GM18873 (cell line): Measurements from ENCODE around the gene LARP1.
A peak's percentile ranks its signal among the peaks of the same experiment; 100 is the strongest.

Experiments used
- ATAC-seq: cut with Tn5 transposase; IDR thresholded peaks from one replicate; pipeline ENCODE4 v1.9.1; 2021; ENCODE audit warnings: mild to moderate bottlenecking, moderate library complexity, moderate number of reproducible peaks; ENCODE audit not compliant: unreplicated experiment, low FRiP score

LARP1 gene

GRCh38 chr5:154849791-154850201 is 94.6 kb downstream of the LARP1 start:
- no peak for ATAC-seq

- ATAC-seq = no peak
These were observed 95.3 kb downstream of the LARP1 start, which contains the start of gene FAXDC2 for GRCh38 chr5:154850255-154851062. Gene FAXDC2, minus strand, starts transcription at chr5:154850603. Its CDS starts 12,425 bp downstream, at chr5:154838178.

GRCh38 chr5:154851351-154851750 is 96.2 kb downstream of the LARP1 start:
- ATAC-seq = no peak

- peak; percentile 56 for ATAC-seq
These were observed 102.5 kb downstream of the LARP1 start for GRCh38 chr5:154857530-154858296.

- peak; percentile 66 for ATAC-seq
These were observed 103.3 kb downstream of the LARP1 start, which contains the start of gene CNOT8 for GRCh38 chr5:154858297-154858971. Gene CNOT8, plus strand, starts transcription at chr5:154858627. Its CDS starts 4,652 bp downstream, at chr5:154863279.

- ATAC-seq = no peak
These were observed 104.0 kb downstream of the LARP1 start for GRCh38 chr5:154858972-154859871.

GRCh38 chr5:154860123-154860522 is 104.9 kb downstream of the LARP1 start:
- ATAC-seq = no peak

GRCh38 chr5:154860765-154861164 is 105.6 kb downstream of the LARP1 start:
- ATAC-seq = no peak

GRCh38 chr5:154861946-154862345 is 106.8 kb downstream of the LARP1 start:
- no peak for ATAC-seq

- ATAC-seq = no peak
These were observed 107.6 kb downstream of the LARP1 start for GRCh38 chr5:154862766-154863165.

- ATAC-seq = no peak
These were observed 108.3 kb downstream of the LARP1 start for GRCh38 chr5:154863291-154864080.

- no peak for ATAC-seq
These were observed 110.4 kb downstream of the LARP1 start for GRCh38 chr5:154865466-154866184.

GRCh38 chr5:154866841-154867240 is 111.7 kb downstream of the LARP1 start:
- no peak for ATAC-seq
